Activated CD8-positive, alpha-beta T cell treated with anti-CD3 and anti-CD28 coated beads for 36 hours (primary cell): ENCODE data around the gene SLC22A13. TPM values are rescaled to one million over a fixed set of nuclear protein-coding genes. Genes with fewer than 3 reads are reported as not detected.

Experiments
- ATAC-seq: fragments of 200-7000 bp; cut with Tn5 transposase; one replicate; pipeline ENCODE4 v1.10.0; 2021; ENCODE audit warnings: mild to moderate bottlenecking, moderate library complexity
- CTCF ChIA-PET: fragments of 350-600 bp; sonication (Branson Sonifier 250); formaldehyde crosslinking; loops from one replicate; lab custom pipeline; 2021; ENCODE audit warnings: antibody characterized with exemption; lab: Charles Lee
- POLR2A ChIA-PET: fragments of 350-600 bp; sonication (Branson Sonifier 250); formaldehyde crosslinking; loops from one replicate; lab custom pipeline; 2021; ENCODE audit warnings: antibody characterized with exemption; lab: Charles Lee
- DNase-seq: peaks from one replicate; pipeline ENCODE4 v3.0.0-alpha.2; 2020
- H3K27ac Mint-ChIP-seq: one replicate; pipeline ENCODE4 v1.8.0; 2021; ENCODE audit warnings: mild to moderate bottlenecking, mixed read lengths
- H3K27me3 Mint-ChIP-seq: one replicate; pipeline ENCODE4 v1.8.0; 2021; ENCODE audit warnings: mixed read lengths
- H3K36me3 Mint-ChIP-seq: one replicate; pipeline ENCODE4 v1.8.0; 2021; ENCODE audit warnings: low read depth, mixed read lengths
- H3K4me1 Mint-ChIP-seq: one replicate; pipeline ENCODE4 v1.8.0; 2021; ENCODE audit warnings: low read depth, mixed read lengths
- H3K4me3 Mint-ChIP-seq: one replicate; pipeline ENCODE4 v1.8.0; 2021; ENCODE audit warnings: mild to moderate bottlenecking, moderate library complexity, mixed read lengths
- H3K9me3 Mint-ChIP-seq: one replicate; pipeline ENCODE4 v1.8.0; 2021; ENCODE audit warnings: mixed read lengths
- CTCF ChIP-seq: fragments of 200-600 bp; IDR thresholded peaks from one replicate; pipeline ENCODE4 v1.8.0; 2022; ENCODE audit warnings: antibody characterized with exemption, mild to moderate bottlenecking
- intact Hi-C: fragments of 100-400 bp; cut with micrococcal nuclease; formaldehyde crosslinking; loops from one replicate; pipeline ENCODE4 v1.10.0; 2022
- total RNA-seq, 2 experiments: library from RNA; stranded (reverse); gene quantifications; one replicate each; pipeline ENCODE4 v1.2.3, GENCODE V29; 2021

The SLC22A13 gene
- total RNA-seq, 2 experiments from 2014 or later = 0.18 to 0.31 TPM

GRCh38 chr3:38250198-38250597 is 15.4 kb upstream of the SLC22A13 start:
- CTCF ChIA-PET = no interaction called here
- DNase-seq (no peak), ATAC-seq (no peak)
- Mint-ChIP-seq H3K4me1 (peaks cover 16% of the 10 kb centered on the region), H3K4me3 (no peak overlapping the region), H3K27ac (no peak overlapping the region), H3K27me3 (no peaks in the 10 kb centered on the region), H3K36me3 (peaks cover 57% of the 10 kb centered on the region), H3K9me3 (no peaks in the 10 kb centered on the region)
- POLR2A ChIA-PET = no interaction called here
- intact Hi-C loops = no loop called here
- no peak for TF ChIP-seq CTCF

GRCh38 chr3:38251197-38251596 is 14.4 kb upstream of the SLC22A13 start:
- CTCF ChIA-PET = no interaction called here
- intact Hi-C loops = no loop called here
- Mint-ChIP-seq H3K27me3 (no peaks in the 10 kb centered on the region), H3K9me3 (no peaks in the 10 kb centered on the region), H3K4me3 (no peak overlapping the region), H3K4me1 (peaks cover 25% of the 10 kb centered on the region), H3K27ac (no peak overlapping the region), H3K36me3 (peaks cover 62% of the 10 kb centered on the region)
- no peak for ATAC-seq
- TF ChIP-seq CTCF = no peak
- POLR2A ChIA-PET = no interaction called here
- no peak for DNase-seq

DNA sequence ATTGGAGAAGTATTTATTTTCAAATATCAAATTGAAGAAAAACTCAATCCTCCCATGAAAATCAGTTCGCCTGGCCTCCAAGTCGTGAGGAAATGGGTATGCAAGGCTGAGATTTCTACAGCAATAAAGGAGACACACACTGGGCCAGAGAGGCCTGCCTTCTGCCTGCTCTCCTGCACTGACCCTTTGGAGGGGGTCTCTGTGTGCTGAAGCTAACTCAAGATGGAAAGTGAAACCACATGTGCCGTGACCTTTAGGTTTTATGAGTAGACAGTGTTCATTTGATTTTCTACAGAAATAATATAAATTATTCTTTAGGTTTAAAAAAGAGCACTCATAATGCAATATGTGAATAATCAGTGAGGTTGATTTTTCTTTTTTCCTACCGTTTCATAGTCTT is 11.9 kb upstream of the SLC22A13 start:
- H3K4me3 Mint-ChIP-seq = no peak overlapping the region
- no peak for TF ChIP-seq CTCF
- peak overlapping the region; percentile 30 for H3K27ac Mint-ChIP-seq
- H3K9me3 Mint-ChIP-seq = no peaks in the 10 kb centered on the region
- intact Hi-C loops = no loop called here
- ATAC-seq (peak; percentile 48), DNase-seq (peak; percentile 20)
- CTCF ChIA-PET = no interaction called here
- no peaks in the 10 kb centered on the region for H3K27me3 Mint-ChIP-seq
- H3K4me1 Mint-ChIP-seq = peaks cover 36% of the 10 kb centered on the region
- peaks cover 52% of the 10 kb centered on the region for H3K36me3 Mint-ChIP-seq
- POLR2A ChIA-PET = no interaction called here

DNA sequence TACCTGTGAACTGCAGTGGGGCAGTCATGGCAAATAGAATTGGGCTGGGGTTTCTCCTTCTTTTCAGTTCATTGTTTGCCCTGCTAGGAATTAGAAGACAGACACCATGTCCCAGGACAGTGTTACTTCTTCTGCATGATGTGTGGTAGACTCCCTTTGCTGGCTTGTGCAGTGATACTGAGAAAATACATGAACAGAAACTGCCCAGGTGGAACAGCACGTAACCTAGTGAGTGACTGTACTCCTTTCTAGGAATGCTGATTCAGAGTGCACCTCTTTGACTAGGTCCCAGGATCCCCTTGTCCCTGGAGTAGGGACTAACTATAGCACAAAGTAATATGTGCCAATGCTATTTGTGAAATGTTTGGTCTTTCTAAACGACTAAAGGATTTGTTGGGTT is 10.7 kb upstream of the SLC22A13 start:
- peaks cover 40% of the 10 kb centered on the region for H3K4me1 Mint-ChIP-seq
- CTCF ChIA-PET = no interaction called here
- DNase-seq = no peak
- intact Hi-C loops = no loop called here
- no peak for TF ChIP-seq CTCF
- H3K36me3 Mint-ChIP-seq = peaks cover 48% of the 10 kb centered on the region
- H3K27me3 Mint-ChIP-seq = no peaks in the 10 kb centered on the region
- no peak overlapping the region for H3K27ac Mint-ChIP-seq
- POLR2A ChIA-PET = no interaction called here
- H3K4me3 Mint-ChIP-seq = no peak overlapping the region
- no peaks in the 10 kb centered on the region for H3K9me3 Mint-ChIP-seq
- no peak for ATAC-seq

DNA sequence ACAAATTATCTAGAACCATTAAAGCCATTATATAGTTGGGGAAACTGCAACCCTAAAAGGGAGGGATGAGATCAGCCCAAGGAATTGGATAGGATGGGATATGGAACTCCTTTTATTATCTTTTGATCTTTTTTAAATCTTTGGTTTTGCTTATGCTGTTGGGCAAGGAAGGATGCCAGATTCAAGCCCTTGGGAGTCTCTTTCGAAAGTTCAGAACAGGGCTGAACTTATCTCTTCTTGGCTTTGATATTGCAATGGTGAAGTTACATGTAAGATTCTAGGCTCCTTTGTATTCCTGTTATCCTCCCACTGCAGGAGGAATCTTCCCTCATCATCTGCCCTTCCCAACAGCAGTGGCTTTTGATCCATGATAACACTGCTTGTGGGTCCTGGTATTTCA is 10.0 kb upstream of the SLC22A13 start:
- TF ChIP-seq CTCF = no peak
- Mint-ChIP-seq H3K4me1 (peaks cover 48% of the 10 kb centered on the region), H3K36me3 (peaks cover 48% of the 10 kb centered on the region), H3K27me3 (no peaks in the 10 kb centered on the region), H3K27ac (no peak overlapping the region), H3K9me3 (no peaks in the 10 kb centered on the region), H3K4me3 (no peak overlapping the region)
- CTCF ChIA-PET = interaction anchor here (0.6 kb wide), 1 partner anchor 136 kb away, joined by 3 read pairs; no protein-coding TSS in a partner anchor
- no peak for ATAC-seq
- intact Hi-C loops = no loop called here
- POLR2A ChIA-PET = no interaction called here
- no peak for DNase-seq
